ENCODE data around the gene POLR1G. TPM values are rescaled to one million over a fixed set of nuclear protein-coding genes. Genes with fewer than 3 reads are reported as not detected.

POLR1G gene
- total RNA-seq, 2 experiments from 2014 or later, result 0.16 to 0.28 TPM

GRCh38 chr19:45451131-45451849 is 44.8 kb downstream of the POLR1G start:
- intact Hi-C loops (cut with DNase I, micrococcal nuclease), result loop anchor here (1.0 kb wide), 1 partner anchor 16 kb away; the partner anchor contains the start of gene FOSB (in 2 of the 2)
- CTCF ChIA-PET, result interaction anchor here (1.0 to 6.5 kb wide), 3 partner anchors 12 to 27 kb away, joined by 5 to 51 read pairs (median 5); partner anchors contain the start of gene FOSB
- peak overlapping the region; percentile 98 for H3K27ac Mint-ChIP-seq
- H3K4me3 Mint-ChIP-seq, result peak overlapping the region; percentile 88
- peaks cover 0 to 2% of the 10 kb centered on the region in 2 experiments for H3K27me3 ChIP-seq (ENCODE audit: control insufficient read depth in 1 of 2, insufficient read depth in 2 of 2, low read length in 2 of 2)
- no peak for TF ChIP-seq CTCF (IDR thresholded peaks at IDR 0.05)
- H3K9me3 ChIP-seq (ENCODE audit: control insufficient read depth in 1 of 2, insufficient read depth in 1 of 2, low read length in 2 of 2), result no peaks in the 10 kb centered on the region
- H3K27me3 Mint-ChIP-seq, result no peaks in the 10 kb centered on the region
- peaks cover 64% of the 10 kb centered on the region for H3K4me1 ChIP-seq (ENCODE audit: insufficient read depth, low read length)
- H3K36me3 Mint-ChIP-seq (ENCODE audit: low read depth), result peaks cover 14% of the 10 kb centered on the region
- H3K9me3 Mint-ChIP-seq, result no peaks in the 10 kb centered on the region
- peak overlapping the region; percentile 70 for H3K4me3 ChIP-seq (ENCODE audit: low read length)
- peak in 11 of 14 experiments; percentile 31 to 89 (median 56) for DNase-seq
- peak overlapping the region; percentile 96 to 99 for H3K27ac ChIP-seq (ENCODE audit: low read depth in 1 of 2, low read length in 2 of 2)
- peaks cover 56% of the 10 kb centered on the region for H3K4me1 Mint-ChIP-seq (ENCODE audit: low read depth)
- peak; percentile 58 for ATAC-seq (ENCODE audit: poor library complexity)
- POLR2A ChIA-PET, result interaction anchor here (5.4 kb wide), 1 partner anchor 16 kb away, joined by 38 read pairs; the partner anchor contains the start of gene FOSB
- H3K36me3 ChIP-seq (ENCODE audit: insufficient read depth, low read length), result peaks cover 3% of the 10 kb centered on the region

- CTCF ChIA-PET, result interaction anchor here (1.0 to 6.5 kb wide), 5 partner anchors 13 to 27 kb away, joined by 4 to 51 read pairs (median 5); partner anchors contain the start of gene FOSB
- DNase-seq (no peak), ATAC-seq (ENCODE audit: poor library complexity) (no peak)
- Histone ChIP-seq H3K27me3 (ENCODE audit: control insufficient read depth in 1 of 2, insufficient read depth in 2 of 2, low read length in 2 of 2) (peaks cover 0 to 2% of the 10 kb centered on the region in 2 experiments), H3K4me1 (ENCODE audit: insufficient read depth, low read length) (peaks cover 64% of the 10 kb centered on the region), H3K36me3 (ENCODE audit: insufficient read depth, low read length) (peaks cover 3% of the 10 kb centered on the region), H3K27ac (ENCODE audit: low read depth in 1 of 2, low read length in 2 of 2) (peak overlapping the region in 1 of 2 donors; percentile 99), H3K4me3 (ENCODE audit: low read length) (no peak overlapping the region), H3K9me3 (ENCODE audit: control insufficient read depth in 1 of 2, insufficient read depth in 1 of 2, low read length in 2 of 2) (no peaks in the 10 kb centered on the region)
- H3K27me3 Mint-ChIP-seq, result no peaks in the 10 kb centered on the region
- H3K4me3 Mint-ChIP-seq, result peak overlapping the region; percentile 88
- POLR2A ChIA-PET, result interaction anchor here (5.4 kb wide), 1 partner anchor 16 kb away, joined by 38 read pairs; the partner anchor contains the start of gene FOSB
- peaks cover 14% of the 10 kb centered on the region for H3K36me3 Mint-ChIP-seq (ENCODE audit: low read depth)
- H3K27ac Mint-ChIP-seq, result peak overlapping the region; percentile 98
- no peaks in the 10 kb centered on the region for H3K9me3 Mint-ChIP-seq
- peaks cover 56% of the 10 kb centered on the region for H3K4me1 Mint-ChIP-seq (ENCODE audit: low read depth)
- no peak for TF ChIP-seq CTCF (IDR thresholded peaks at IDR 0.05)
- intact Hi-C loops (cut with DNase I, micrococcal nuclease), result loop anchor here (1.0 kb wide), 1 partner anchor 15 kb away; the partner anchor contains the start of gene FOSB (in 2 of the 2)
Measured at GRCh38 chr19:45451850-45452387, 45.5 kb downstream of the POLR1G start.

- peak overlapping the region; percentile 38 for H3K4me3 Mint-ChIP-seq
- intact Hi-C loops (cut with DNase I, micrococcal nuclease), result loop anchor here (1.0 to 2.0 kb wide), 2 partner anchors 9 to 17 kb away; no protein-coding TSS in a partner anchor
- H3K9me3 ChIP-seq (ENCODE audit: control insufficient read depth in 1 of 2, insufficient read depth in 1 of 2, low read length in 2 of 2), result no peaks in the 10 kb centered on the region
- H3K9me3 Mint-ChIP-seq, result no peaks in the 10 kb centered on the region
- H3K4me1 Mint-ChIP-seq (ENCODE audit: low read depth), result peaks cover 36% of the 10 kb centered on the region
- ATAC-seq (ENCODE audit: poor library complexity), result peak; percentile 32
- no peak for TF ChIP-seq CTCF (IDR thresholded peaks at IDR 0.05)
- no peak overlapping the region for H3K27ac ChIP-seq (ENCODE audit: low read depth in 1 of 2, low read length in 2 of 2)
- H3K36me3 ChIP-seq (ENCODE audit: insufficient read depth, low read length), result no peaks in the 10 kb centered on the region
- peak in 11 of 14 experiments; percentile 32 to 93 (median 49) for DNase-seq
- no peaks in the 10 kb centered on the region for H3K27me3 Mint-ChIP-seq
- CTCF ChIA-PET, result interaction anchor here (1.6 to 6.5 kb wide), 3 partner anchors 12 to 23 kb away, joined by 6 to 51 read pairs (median 29); partner anchors contain the start of gene FOSB
- peaks cover 37% of the 10 kb centered on the region for H3K4me1 ChIP-seq (ENCODE audit: insufficient read depth, low read length)
- POLR2A ChIA-PET, result interaction anchor here (0.9 to 1.3 kb wide), 3 partner anchors 12 to 17 kb away, joined by 3 to 6 read pairs (median 4); partner anchors contain the start of gene FOSB
- H3K27ac Mint-ChIP-seq, result peak overlapping the region; percentile 70
- H3K27me3 ChIP-seq (ENCODE audit: control insufficient read depth in 1 of 2, insufficient read depth in 2 of 2, low read length in 2 of 2), result peaks cover 0 to 2% of the 10 kb centered on the region in 2 experiments
- H3K36me3 Mint-ChIP-seq (ENCODE audit: low read depth), result peaks cover 6% of the 10 kb centered on the region
- H3K4me3 ChIP-seq (ENCODE audit: low read length), result no peak overlapping the region
Measured at GRCh38 chr19:45455707-45456499, 49.5 kb downstream of the POLR1G start.
